GM19193 (cell line): Measurements from ENCODE around the gene RBM11.

ENCODE experiments used
- POLR2A ChIP-seq: IDR thresholded peaks from 4 replicates; pipeline ENCODE4 v1.6.1; 2011; ENCODE audit not compliant: insufficient read depth, insufficient read length; ENCODE audit errors: extremely low read depth

Gene RBM11

GRCh38 chr21:14260174-14260764, 44.3 kb downstream of the RBM11 start:
- no peak for TF ChIP-seq POLR2A

GRCh38 chr21:14262039-14262438, 46.1 kb downstream of the RBM11 start:
- TF ChIP-seq POLR2A, result no peak

- no peak for TF ChIP-seq POLR2A
Observed at GRCh38 chr21:14263879-14264278, 47.9 kb downstream of the RBM11 start.

DNA sequence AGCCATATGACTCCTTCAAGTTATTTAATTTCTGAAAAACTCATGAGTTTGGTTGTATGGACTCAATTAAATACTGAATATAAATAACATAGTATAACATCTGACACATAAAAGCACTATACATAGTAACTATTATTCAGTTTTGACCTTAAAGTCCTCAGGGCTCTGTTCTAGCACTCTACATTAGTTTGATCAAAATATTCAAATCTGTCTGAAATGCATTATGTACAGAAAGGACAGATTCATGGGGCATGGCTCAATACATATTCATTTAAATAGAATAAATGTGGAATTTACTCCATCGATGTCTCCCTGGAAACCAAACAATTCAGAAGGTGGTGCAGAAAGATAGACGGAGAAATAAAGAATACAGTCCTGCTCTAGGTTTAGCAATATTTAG, 49.1 kb downstream of the RBM11 start:
- TF ChIP-seq POLR2A, result no peak

DNA sequence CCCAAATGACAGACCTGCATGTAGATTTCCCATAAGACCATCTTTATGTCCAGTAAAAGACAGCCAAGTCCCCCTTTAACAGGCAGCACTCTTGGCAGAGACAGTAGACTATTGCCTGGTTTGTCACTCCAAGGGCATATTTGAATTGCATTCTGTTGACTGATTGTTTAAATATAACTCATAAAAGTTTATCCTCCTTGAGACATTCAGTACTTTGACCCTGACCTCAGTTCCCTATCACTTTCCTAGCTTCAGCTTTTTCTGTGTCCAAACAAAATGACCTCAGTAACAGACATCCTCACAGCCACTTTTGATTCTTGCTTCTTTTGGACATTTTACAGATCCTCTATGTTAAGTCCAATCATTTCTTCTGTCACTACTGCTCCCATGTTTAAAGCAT, 51.1 kb downstream of the RBM11 start:
- TF ChIP-seq POLR2A, result no peak

DNA sequence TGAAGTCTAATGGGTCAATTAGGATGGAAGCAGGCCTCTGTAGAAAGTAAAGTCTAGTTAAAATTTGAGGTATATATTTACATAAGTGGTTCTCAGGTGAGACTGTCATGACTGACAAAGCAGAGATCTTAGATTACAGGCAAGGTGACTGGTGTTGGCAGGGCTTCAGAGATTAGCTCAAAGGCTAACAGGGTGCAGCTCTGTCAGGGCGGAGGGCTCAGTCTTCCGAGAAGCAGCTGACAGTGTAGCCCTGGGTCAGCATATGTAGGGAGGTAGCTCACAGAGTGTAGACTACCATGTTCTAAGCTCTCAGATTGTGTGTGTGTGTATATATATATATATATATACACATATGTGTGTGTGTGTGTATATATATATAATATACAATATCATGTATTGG, 54.7 kb downstream of the RBM11 start:
- no peak for TF ChIP-seq POLR2A

DNA sequence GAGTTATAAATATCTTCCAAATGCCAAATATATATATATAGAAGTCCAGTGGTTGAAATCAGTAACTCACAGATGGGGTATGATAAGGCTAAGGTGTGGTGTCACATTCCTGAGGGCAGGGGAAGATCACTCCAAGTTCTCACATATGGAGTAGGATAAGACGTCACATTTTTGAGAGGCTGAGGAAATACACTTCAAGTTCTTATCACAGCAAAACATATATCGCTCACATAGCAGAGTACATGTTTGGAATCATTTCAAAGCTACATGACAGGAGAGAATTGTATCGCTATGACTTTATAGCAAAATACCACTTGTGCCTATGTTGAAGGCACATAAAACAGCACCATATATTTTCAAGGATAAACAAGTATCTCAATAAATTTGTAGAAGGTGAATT, 55.1 kb downstream of the RBM11 start:
- no peak for TF ChIP-seq POLR2A

DNA sequence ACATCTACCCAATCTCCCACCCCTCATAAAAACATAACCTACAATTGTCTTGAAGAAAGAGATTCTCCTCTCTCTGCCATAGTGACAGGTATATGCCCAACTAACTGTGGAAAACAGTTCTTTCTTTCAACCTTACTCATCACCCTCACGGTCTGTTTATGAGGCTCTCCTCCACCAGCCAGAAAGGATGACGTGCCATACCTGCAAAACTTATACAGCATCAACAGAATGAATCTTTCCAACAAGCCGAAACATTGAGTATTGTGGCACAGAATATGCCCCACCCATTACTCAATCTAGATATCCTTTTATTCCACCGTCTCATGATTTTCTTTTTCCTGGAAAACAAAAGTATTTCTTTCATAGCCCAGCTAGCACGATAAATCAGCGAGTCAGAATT, 55.7 kb downstream of the RBM11 start:
- TF ChIP-seq POLR2A, result no peak

GRCh38 chr21:14273736-14274538, 58.0 kb downstream of the RBM11 start:
- no peak for TF ChIP-seq POLR2A

DNA sequence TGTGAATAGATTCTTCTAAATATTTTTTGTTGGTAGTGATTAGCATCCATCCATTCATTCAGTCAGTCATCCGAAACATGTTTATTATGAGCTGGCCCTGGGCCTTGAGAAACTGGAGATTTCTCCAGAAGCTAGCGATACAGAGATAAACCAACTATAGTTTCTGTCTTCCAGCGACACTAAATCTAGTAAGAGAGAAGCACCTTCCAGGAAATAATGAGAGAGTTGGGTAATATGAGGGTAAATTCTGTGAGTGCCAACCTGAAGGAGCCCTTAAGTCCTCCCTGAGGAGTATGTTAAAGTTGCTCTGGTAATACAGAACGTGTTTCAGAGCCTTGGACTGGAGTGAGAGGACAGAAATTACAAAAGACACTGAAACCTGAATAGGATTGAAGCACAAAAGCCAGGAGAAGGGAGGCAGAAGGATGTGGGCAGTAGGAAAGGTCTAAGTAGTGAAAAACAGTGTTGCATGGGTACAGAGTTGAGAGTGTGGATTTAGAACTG, 59.8 kb downstream of the RBM11 start:
- no peak for TF ChIP-seq POLR2A
